ENCODE results near the gene REXO1. TPM values are rescaled to one million over a fixed set of nuclear protein-coding genes. Genes with fewer than 3 reads are reported as not detected.

Gene REXO1
- total and polyA plus RNA-seq, 7 donors, result 13.5 to 35.2 (median 20.3) TPM

- peaks cover 36% of the 10 kb centered on the region for H3K4me1 ChIP-seq
- ATAC-seq, result no peak
- H3K36me3 ChIP-seq (ENCODE audit: insufficient read depth in 1 of 2, low read depth in 1 of 2), result peaks cover 0 to 15% of the 10 kb centered on the region in 2 donors
- intact Hi-C loops (cut with DNase I), result no loop called here
- H3K27ac ChIP-seq, result peak overlapping the region; percentile 100
- H3K27me3 ChIP-seq (ENCODE audit: insufficient read depth in 3 of 3, low read length in 2 of 3), result no peaks in the 10 kb centered on the region
- peak overlapping the region; percentile 97 for H3K4me3 ChIP-seq
- no peak for DNase-seq
- WGBS, 3 donors, result 13 to 21% (median 14%) methylated on average over 16 of the region's 16 CpGs
- no peak for TF ChIP-seq CTCF (IDR thresholded peaks at IDR 0.05)
- no peaks in the 10 kb centered on the region for H3K9me3 ChIP-seq
These were observed 26.4 kb upstream of the REXO1 start for GRCh38 chr19:1874554-1875185.

- H3K27me3 ChIP-seq (ENCODE audit: insufficient read depth in 3 of 3, low read length in 2 of 3), result no peaks in the 10 kb centered on the region
- DNase-seq (peak in 1 of 2 donors; percentile 53), ATAC-seq (peak in 1 of 4 donors; percentile 5)
- H3K4me3 ChIP-seq, result peak overlapping the region; percentile 97
- 28 to 43% (median 37%) methylated on average over 29 of the region's 29 CpGs for WGBS, 3 donors
- peaks cover 36% of the 10 kb centered on the region for H3K4me1 ChIP-seq
- H3K36me3 ChIP-seq (ENCODE audit: insufficient read depth in 1 of 2, low read depth in 1 of 2), result peaks cover 0 to 13% of the 10 kb centered on the region in 2 donors
- intact Hi-C loops (cut with DNase I), result no loop called here
- H3K9me3 ChIP-seq, result no peaks in the 10 kb centered on the region
- peak overlapping the region; percentile 100 for H3K27ac ChIP-seq
- no peak for TF ChIP-seq CTCF (IDR thresholded peaks at IDR 0.05)
These were observed 25.5 kb upstream of the REXO1 start for GRCh38 chr19:1873524-1874473.

GRCh38 chr19:1872807-1873523 is 24.7 kb upstream of the REXO1 start:
- H3K27me3 ChIP-seq (ENCODE audit: insufficient read depth in 3 of 3, low read length in 2 of 3), result no peaks in the 10 kb centered on the region
- H3K4me1 ChIP-seq, result peaks cover 36% of the 10 kb centered on the region
- no peaks in the 10 kb centered on the region for H3K9me3 ChIP-seq
- peak overlapping the region; percentile 97 for H3K4me3 ChIP-seq
- 66 to 74% (median 68%) methylated on average over 21 to 25 of the region's 25 CpGs for WGBS, 3 donors
- no peak for TF ChIP-seq CTCF (IDR thresholded peaks at IDR 0.05)
- H3K36me3 ChIP-seq (ENCODE audit: insufficient read depth in 1 of 2, low read depth in 1 of 2), result peaks cover 0 to 13% of the 10 kb centered on the region in 2 donors
- intact Hi-C loops (cut with DNase I), result no loop called here
- DNase-seq (no peak), ATAC-seq (no peak)
- peak overlapping the region; percentile 100 for H3K27ac ChIP-seq

GRCh38 chr19:1871630-1872029 is 23.3 kb upstream of the REXO1 start:
- DNase-seq (no peak), ATAC-seq (no peak)
- intact Hi-C loops (cut with DNase I), result no loop called here
- no peak overlapping the region for H3K27ac ChIP-seq
- H3K4me3 ChIP-seq, result no peak overlapping the region
- WGBS, 3 donors, result 83 to 86% (median 85%) methylated on average over 12 to 13 of the region's 13 CpGs
- H3K4me1 ChIP-seq, result peaks cover 36% of the 10 kb centered on the region
- TF ChIP-seq CTCF (IDR thresholded peaks at IDR 0.05), result no peak
- no peaks in the 10 kb centered on the region for H3K9me3 ChIP-seq
- no peaks in the 10 kb centered on the region for H3K27me3 ChIP-seq (ENCODE audit: insufficient read depth in 3 of 3, low read length in 2 of 3)
- peaks cover 0 to 13% of the 10 kb centered on the region in 2 donors for H3K36me3 ChIP-seq (ENCODE audit: insufficient read depth in 1 of 2, low read depth in 1 of 2)

All from psoas muscle (tissue), 8 donors.